Ectodermal cell (in vitro differentiated cells): ENCODE results near the gene TPD52L1.

ENCODE experiments used
- H3K27ac ChIP-seq: 2 replicates; pipeline ENCODE4 v1.7.0; 2013; ENCODE audit warnings: mild to moderate bottlenecking, low read depth, low read length; ENCODE audit not compliant: insufficient read depth, poor library complexity, severe bottlenecking
- H3K27me3 ChIP-seq: 2 replicates; pipeline ENCODE4 v1.7.0; 2013; ENCODE audit warnings: mild to moderate bottlenecking, low read length; ENCODE audit not compliant: insufficient read depth, control insufficient read depth, poor library complexity, severe bottlenecking
- H3K36me3 ChIP-seq: one replicate; pipeline ENCODE4 v1.7.0; 2013; ENCODE audit warnings: low read length; ENCODE audit not compliant: control insufficient read depth, insufficient read depth
- H3K4me1 ChIP-seq: one replicate; pipeline ENCODE4 v1.7.0; 2013; ENCODE audit warnings: low read length; ENCODE audit not compliant: control insufficient read depth, insufficient read depth
- H3K4me3 ChIP-seq: 2 replicates; pipeline ENCODE4 v1.7.0; 2013; ENCODE audit warnings: low read depth, low read length, control low read depth; ENCODE audit not compliant: insufficient read depth
- H3K9me3 ChIP-seq: 2 replicates; pipeline ENCODE4 v1.7.0; 2013; ENCODE audit warnings: mild to moderate bottlenecking, low read length, moderate library complexity; ENCODE audit not compliant: control insufficient read depth
- WGBS, 2 experiments: methylation state at CpG; one replicate each; pipeline ENCODE4 v1.1.7; 2013; ENCODE audit warnings: missing lambda C conversion rate in 2 of 2; 5-methylcytosine and 5-hydroxymethylcytosine counted together

TPD52L1 gene

DNA sequence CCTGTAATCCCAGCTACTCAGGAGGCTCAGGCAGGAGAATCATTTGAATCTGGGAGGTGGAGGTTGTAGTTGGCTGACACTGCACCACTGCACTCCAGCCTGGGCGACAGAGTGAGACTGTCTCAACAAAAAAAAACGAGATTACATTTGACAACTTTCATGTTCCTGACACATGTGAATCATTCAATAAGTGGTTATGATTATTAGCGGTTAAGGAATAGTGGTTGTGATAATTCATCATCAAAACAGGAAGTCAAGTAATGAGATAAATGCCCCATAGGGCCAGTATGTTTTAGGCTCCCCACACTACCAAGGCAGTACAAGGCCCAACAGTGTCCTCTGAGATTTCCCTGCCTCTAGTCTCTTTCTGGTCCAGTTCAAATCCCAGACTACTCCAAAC lies 145.7 kb downstream of the TPD52L1 start:
- H3K9me3 ChIP-seq = no peaks in the 10 kb centered on the region
- WGBS, 2 experiments = 92 to 100% methylated on average over 2 to 3 of the region's 3 CpGs
- no peak overlapping the region for H3K27ac ChIP-seq
- peaks cover 14% of the 10 kb centered on the region for H3K36me3 ChIP-seq
- peaks cover 8% of the 10 kb centered on the region for H3K4me1 ChIP-seq
- no peak overlapping the region for H3K4me3 ChIP-seq
- no peaks in the 10 kb centered on the region for H3K27me3 ChIP-seq

DNA sequence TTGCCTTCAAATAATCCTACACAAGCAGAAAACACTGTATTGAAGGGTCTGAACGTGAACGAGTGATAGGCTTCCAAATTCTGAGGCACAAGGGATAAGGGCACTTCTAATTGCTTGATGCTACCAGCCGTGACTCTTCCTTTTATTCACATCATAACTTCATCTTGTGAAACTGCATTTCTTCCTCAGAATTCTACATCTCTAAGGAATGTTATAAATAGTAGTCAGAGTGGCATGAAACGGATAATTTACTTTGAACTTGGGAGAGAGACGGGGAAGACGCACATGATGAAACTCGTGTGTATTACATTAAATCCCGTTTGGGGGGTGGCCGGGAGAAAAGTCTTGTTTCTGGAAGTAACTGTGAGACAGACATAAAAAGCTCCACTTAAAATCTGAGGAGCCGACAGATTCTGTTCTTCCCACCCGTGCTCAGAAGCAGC lies 147.4 kb downstream of the TPD52L1 start:
- H3K4me1 ChIP-seq = peaks cover 8% of the 10 kb centered on the region
- no peaks in the 10 kb centered on the region for H3K27me3 ChIP-seq
- H3K27ac ChIP-seq = no peak overlapping the region
- H3K9me3 ChIP-seq = no peaks in the 10 kb centered on the region
- H3K36me3 ChIP-seq = peaks cover 14% of the 10 kb centered on the region
- 11 to 14% methylated on average over 11 of the region's 11 CpGs for WGBS, 2 experiments
- peak overlapping the region; percentile 70 for H3K4me3 ChIP-seq

DNA sequence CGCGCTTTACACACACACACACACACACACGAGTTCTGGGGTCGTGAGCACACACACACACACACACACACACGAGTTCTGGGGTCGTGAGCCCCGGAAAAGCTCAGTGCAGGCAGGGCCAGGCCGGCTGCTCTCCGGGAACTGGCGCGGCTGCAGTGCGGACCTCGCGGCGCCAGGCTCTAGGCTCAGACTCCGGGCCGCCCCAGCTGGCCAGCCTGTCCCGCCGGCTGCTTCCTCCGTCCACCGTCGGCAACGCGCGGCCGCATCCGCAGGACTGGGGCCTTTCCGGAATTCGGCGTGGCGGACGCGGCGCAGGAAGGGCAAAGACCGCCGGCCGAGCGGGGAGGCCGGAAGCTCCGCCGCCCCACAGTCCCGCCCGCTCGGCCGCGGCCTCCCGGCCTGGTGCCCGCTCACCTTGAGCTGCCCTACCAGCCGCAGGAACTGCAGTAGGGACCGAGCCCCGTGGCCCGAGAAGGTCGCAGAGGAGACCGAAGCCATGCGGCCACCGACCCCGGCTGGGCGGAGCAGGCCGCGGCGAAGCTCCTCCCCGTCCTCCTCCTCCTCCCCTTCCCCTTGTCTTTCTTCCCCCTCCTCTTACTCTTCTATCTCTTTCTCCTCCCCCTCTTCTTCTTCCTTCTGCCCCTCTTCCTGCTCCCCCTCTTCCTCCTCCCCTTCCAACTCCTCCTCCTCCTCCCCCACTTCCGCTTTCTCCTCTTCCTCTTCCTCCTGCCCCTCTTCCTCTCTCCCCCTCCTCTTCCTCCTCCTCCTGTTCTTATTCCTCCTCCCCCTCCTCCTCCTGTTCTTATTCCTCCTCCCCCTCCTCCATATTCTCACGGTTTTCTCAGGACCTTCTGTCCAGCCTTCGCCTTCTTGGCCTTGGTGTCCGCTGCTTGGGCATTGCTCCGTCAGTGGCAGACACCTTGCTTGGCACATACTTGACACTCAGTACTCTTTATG lies 148.1 kb downstream of the TPD52L1 start, which contains the start of gene HDDC2:
TSS of gene HDDC2 (minus strand) at position 533 of the 957 bp plus-strand sequence. CDS start at position 498, 35 bp downstream.
- Histone ChIP-seq H3K9me3 (no peaks in the 10 kb centered on the region), H3K36me3 (peaks cover 8% of the 10 kb centered on the region), H3K27me3 (no peaks in the 10 kb centered on the region), H3K4me1 (peaks cover 8% of the 10 kb centered on the region), H3K27ac (peak within 1 kb of the TSS; percentile 56), H3K4me3 (peak within 1 kb of the TSS; percentile 70)
- WGBS, 2 experiments = 6% methylated on average over 67 of the region's 67 CpGs

DNA sequence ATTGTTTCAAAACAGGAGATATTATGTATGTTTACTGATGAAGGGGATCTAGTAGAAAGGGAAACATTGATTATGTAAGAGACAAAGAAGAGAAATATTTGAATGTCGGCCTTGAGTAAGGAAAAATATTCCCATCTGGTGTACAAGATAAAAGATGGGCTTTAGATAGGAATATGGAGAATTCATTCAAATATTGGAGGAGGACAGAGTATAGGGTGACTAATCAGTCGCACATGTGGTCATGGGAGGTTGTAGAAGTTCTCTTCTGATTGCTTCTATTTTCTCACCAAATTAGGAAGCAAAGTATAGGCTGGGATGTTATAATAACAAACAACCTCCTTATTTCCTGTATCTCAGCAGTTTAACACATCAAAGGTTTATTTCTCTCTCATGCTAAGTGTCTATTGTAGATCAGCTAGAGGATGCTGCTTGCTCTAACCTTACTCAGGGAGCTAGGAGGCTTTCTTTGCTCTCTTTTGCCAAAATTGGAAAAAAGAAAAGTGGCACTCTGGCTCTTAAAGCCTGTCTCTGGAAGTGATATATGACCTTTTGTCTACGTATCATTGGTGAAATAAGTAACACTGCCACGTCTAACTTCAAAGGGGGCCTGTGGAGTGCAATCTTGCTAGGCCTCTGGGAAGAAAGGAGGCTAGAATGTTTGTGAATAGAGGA lies 149.4 kb downstream of the TPD52L1 start:
- Histone ChIP-seq H3K36me3 (peaks cover 3% of the 10 kb centered on the region), H3K4me3 (no peak overlapping the region), H3K4me1 (peaks cover 8% of the 10 kb centered on the region), H3K9me3 (no peaks in the 10 kb centered on the region), H3K27me3 (no peaks in the 10 kb centered on the region), H3K27ac (no peak overlapping the region)
- WGBS, 2 experiments = 89 to 92% methylated on average over 4 of the region's 4 CpGs

DNA sequence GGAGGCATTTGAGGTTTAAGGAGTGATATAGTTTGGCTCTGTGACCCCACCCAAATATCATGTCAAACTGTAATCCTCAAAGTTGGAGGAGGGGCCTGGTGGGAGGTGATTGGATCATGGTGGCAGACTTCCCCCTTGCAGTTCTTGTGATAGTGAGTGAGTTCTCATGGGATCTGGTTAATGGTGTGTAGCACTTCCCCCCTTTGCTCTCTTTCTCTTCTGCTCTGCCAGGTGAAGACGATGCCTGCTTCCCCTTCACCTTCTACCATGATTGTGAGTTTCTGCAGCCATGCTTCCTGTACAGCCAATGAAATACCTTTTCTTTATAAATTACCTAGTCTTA lies 149.9 kb downstream of the TPD52L1 start:
- Histone ChIP-seq H3K4me1 (peaks cover 8% of the 10 kb centered on the region), H3K27ac (no peak overlapping the region), H3K9me3 (no peaks in the 10 kb centered on the region), H3K36me3 (peaks cover 3% of the 10 kb centered on the region), H3K4me3 (no peak overlapping the region), H3K27me3 (no peaks in the 10 kb centered on the region)
- WGBS, 2 experiments = 88 to 100% methylated on average over 1 of the region's 1 CpG

DNA sequence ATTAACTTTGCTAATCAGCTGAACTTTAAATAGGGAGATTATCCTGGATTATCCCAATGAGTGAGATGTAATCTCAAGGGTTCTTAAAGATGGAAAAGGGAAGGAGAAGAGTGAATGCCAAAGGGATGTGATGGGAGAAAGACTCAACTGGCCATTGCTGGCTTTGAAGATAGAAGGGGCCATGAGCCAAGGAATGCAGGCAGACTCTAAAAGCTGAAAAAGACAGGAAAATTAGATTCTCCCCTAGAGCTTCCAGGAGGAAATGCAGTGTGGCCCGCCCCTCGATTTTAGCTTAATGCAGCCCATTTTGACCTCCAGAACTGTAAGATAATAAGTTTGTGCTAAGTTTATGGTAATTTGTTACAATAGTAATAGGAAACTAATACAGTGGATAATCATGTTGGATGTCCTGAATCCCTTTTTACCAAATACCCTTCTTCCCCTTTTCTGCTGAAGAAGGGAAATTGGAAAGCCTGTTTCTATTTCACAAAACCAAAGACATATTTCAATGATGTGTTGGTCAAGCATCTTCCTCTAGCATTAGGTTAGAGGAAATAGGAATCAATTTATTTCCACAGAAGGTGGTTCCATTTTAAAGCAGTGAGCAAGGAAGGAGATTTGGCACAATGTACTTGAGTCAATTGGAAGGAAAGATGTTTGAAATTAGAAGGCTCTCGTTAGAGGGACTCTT lies 151.5 kb downstream of the TPD52L1 start:
- H3K4me1 ChIP-seq = peaks cover 7% of the 10 kb centered on the region
- H3K36me3 ChIP-seq = no peaks in the 10 kb centered on the region
- no peaks in the 10 kb centered on the region for H3K9me3 ChIP-seq
- no peak overlapping the region for H3K27ac ChIP-seq
- WGBS, 2 experiments = 94 to 95% methylated on average over 3 of the region's 3 CpGs
- H3K4me3 ChIP-seq = no peak overlapping the region
- H3K27me3 ChIP-seq = no peaks in the 10 kb centered on the region

DNA sequence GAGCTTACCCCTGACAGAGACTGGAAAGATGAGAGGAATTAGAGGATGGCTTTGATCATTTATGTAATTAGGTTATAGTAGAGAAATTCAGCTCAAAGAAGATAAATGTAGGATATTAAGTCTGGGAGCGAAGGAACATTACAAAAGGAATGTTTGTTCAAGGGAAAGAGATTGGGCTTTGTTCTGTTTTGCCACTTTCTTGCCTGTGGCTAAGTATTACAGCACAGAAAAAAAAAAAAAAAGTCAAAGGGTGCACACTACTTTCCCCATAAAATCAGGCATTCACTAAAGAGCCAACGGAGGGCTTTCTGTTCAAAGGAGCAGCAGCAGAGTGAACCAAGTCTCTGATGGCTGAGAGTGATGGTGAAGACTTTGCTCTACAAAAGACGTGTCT lies 153.2 kb downstream of the TPD52L1 start:
- H3K36me3 ChIP-seq = no peaks in the 10 kb centered on the region
- no peaks in the 10 kb centered on the region for H3K4me1 ChIP-seq
- WGBS, 2 experiments = 82 to 91% methylated on average over 3 of the region's 3 CpGs
- H3K9me3 ChIP-seq = no peaks in the 10 kb centered on the region
- no peak overlapping the region for H3K4me3 ChIP-seq
- no peaks in the 10 kb centered on the region for H3K27me3 ChIP-seq
- no peak overlapping the region for H3K27ac ChIP-seq

DNA sequence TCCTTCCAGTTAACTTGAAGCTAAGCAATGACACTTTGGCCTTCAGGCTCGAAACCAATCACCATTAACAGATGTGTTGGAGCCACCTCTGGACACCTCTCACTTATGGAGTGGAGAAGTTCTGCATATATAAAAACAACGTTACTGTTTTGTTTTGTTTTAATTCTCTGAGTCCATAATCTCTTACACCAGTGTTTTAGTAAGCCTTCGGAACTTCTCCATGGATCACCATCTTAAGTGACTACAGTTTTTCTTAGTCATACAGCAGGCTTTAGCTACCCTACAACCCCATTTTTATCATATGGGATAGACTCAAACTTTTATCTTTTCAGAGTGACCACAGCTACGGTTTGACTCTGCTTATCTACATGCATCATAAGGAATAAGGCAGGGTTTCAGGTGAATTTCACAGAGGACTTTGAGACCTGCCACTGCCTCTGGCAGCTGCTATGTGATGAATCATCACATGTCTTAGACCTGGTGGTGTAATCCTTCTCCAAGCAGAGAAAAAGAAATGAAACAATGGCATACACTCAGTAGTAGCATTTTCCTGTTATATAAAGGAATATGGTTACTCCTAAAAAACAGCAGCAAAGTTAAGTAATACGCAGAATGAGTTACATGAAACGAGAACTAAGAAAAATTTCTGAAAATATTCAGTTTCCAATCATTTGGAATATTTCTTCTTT lies 153.7 kb downstream of the TPD52L1 start:
- Histone ChIP-seq H3K4me1 (no peaks in the 10 kb centered on the region), H3K27me3 (no peaks in the 10 kb centered on the region), H3K36me3 (no peaks in the 10 kb centered on the region), H3K9me3 (no peaks in the 10 kb centered on the region), H3K4me3 (no peak overlapping the region), H3K27ac (no peak overlapping the region)
- WGBS, 2 experiments = 90 to 96% methylated on average over 4 to 6 of the region's 6 CpGs

DNA sequence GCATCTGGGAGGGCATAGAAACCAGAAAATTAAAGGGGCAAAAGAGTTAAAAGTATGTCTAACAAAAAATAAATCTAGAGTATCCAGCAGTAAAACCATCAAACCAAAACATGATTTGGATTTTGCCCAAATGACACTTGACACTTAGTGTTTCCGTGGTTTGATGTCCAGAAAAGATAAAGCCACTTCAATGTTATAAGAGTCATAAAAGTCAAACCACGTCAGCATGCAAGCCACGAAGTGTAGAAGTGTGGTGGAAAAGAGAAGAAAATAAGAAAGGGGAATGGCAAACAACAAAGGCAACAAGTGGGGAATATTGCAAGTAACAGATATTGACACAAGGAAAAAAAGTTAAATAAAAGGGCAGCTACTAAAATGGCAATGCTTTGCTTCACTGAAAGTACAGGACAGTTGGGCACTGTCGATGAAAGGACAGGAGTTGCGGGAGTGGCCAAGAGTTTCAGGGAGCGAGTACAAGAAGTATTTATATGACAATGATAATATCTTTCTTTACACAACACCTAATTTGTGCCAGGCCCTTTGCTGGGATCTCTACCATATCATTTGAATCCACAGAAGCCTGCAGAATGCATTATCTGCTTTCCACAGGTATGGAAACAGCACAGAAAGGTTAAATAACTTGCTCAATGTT lies 154.5 kb downstream of the TPD52L1 start:
- Histone ChIP-seq H3K9me3 (no peaks in the 10 kb centered on the region), H3K4me1 (no peaks in the 10 kb centered on the region), H3K27ac (no peak overlapping the region), H3K27me3 (no peaks in the 10 kb centered on the region), H3K36me3 (no peaks in the 10 kb centered on the region), H3K4me3 (no peak overlapping the region)
- WGBS, 2 experiments = 87 to 90% methylated on average over 5 to 6 of the region's 6 CpGs
